DMS 273 (cell line): Measurements from ENCODE around the gene SLC9A5.

ENCODE experiments used
- DNase-seq: peaks from one replicate; lab custom pipeline; 2025; ENCODE audit not compliant: unreplicated experiment; lab: John Stamatoyannopoulos, UW

The SLC9A5 gene

GRCh38 chr16:67238278-67238575 is 10.6 kb upstream of the SLC9A5 start:
- DNase-seq, result no peak

- DNase-seq, result no peak
Measured at GRCh38 chr16:67238806-67239470, 9.8 kb upstream of the SLC9A5 start.

- no peak for DNase-seq
Measured at GRCh38 chr16:67240506-67240905, 8.3 kb upstream of the SLC9A5 start.

- no peak for DNase-seq
Measured at GRCh38 chr16:67241008-67241900, 7.5 kb upstream of the SLC9A5 start.

GRCh38 chr16:67242138-67242730 is 6.5 kb upstream of the SLC9A5 start:
- DNase-seq, result no peak

- no peak for DNase-seq
Measured at GRCh38 chr16:67243481-67243880, 5.3 kb upstream of the SLC9A5 start.

- DNase-seq, result no peak
Measured at GRCh38 chr16:67244387-67245185, 4.2 kb upstream of the SLC9A5 start.

- DNase-seq, result no peak
Measured at GRCh38 chr16:67245186-67245585, 3.6 kb upstream of the SLC9A5 start.

- no peak for DNase-seq
Measured at GRCh38 chr16:67245674-67246080, 3.1 kb upstream of the SLC9A5 start.

GRCh38 chr16:67246081-67246755 is 2.6 kb upstream of the SLC9A5 start:
- peak; percentile 92 for DNase-seq

- DNase-seq, result peak; percentile 63
Measured at GRCh38 chr16:67246756-67247191, 2.0 kb upstream of the SLC9A5 start.

- DNase-seq, result peak; percentile 98
Measured at GRCh38 chr16:67247192-67248072, 1.3 kb upstream of the SLC9A5 start, which contains the start of gene FHOD1. Gene FHOD1, minus strand, starts transcription at chr16:67247481. Its CDS starts 71 bp downstream, at chr16:67247410.

GRCh38 chr16:67248073-67248400 is 742 bp upstream of the SLC9A5 start:
- no peak for DNase-seq

- DNase-seq, result peak; percentile 55
Measured at GRCh38 chr16:67249178-67250044, 632 bp downstream of the SLC9A5 start.

- no peak for DNase-seq
Measured at GRCh38 chr16:67250045-67250327, 1.2 kb downstream of the SLC9A5 start.

- DNase-seq, result peak; percentile 87
Measured at GRCh38 chr16:67252609-67253497, 4.1 kb downstream of the SLC9A5 start.

GRCh38 chr16:67254801-67255552 is 6.2 kb downstream of the SLC9A5 start:
- DNase-seq, result no peak
